Measurements from ENCODE around the gene CD99L2. TPM values are rescaled to one million over a fixed set of nuclear protein-coding genes. Genes with fewer than 3 reads are reported as not detected.

Gene CD99L2
- total RNA-seq, 4 donors from 2014 or later: 97.2 to 122 (median 112) TPM

DNA sequence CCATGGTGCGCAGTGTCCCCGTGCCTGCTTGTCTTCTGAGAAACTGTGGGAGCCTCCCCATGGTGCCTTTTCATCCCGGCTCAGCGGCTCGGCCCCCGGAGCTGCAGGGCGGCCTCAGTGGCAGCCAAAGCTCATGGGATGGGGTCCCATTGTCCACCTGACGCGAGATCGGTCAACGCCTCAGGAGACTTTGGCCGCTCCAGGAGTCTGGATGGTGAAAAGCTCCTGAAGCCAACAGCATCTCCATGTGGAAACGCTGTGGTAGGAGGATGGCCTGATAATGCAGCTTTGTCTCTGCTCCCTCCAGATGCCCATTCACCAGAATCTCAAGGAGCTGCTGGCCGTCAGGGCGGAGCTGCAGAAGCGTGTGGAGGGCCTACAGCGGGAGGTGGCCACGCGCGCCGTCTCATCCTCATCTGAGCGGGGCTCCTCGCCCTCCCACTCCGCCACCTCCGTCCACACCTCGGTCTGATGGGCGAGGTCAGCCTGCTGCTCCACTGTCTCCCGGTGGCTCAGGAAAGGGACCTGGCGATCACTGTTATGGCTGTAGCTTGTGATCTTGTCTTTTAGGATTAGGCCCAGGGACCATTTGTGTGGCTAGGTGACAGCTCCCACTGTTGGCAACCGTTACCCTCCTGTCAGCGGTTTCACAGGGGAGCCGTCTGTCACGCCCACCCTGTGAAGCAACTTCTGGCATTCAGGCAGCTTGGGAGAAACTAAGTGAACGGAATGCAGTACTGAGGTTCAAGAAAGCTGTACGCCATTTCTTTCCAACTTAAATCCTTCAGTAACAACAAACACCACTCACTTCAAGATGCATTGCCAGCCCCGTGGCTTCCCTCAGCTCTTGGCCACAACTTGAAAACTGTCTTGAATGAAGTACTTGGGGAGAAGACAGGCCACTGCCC lies 136.0 kb downstream of the CD99L2 start:
- no peak for TF ChIP-seq EP300 (IDR thresholded peaks at IDR 0.05)
- TF ChIP-seq POLR2A (IDR thresholded peaks at IDR 0.05): no peak
- TF ChIP-seq, protein P1, sequence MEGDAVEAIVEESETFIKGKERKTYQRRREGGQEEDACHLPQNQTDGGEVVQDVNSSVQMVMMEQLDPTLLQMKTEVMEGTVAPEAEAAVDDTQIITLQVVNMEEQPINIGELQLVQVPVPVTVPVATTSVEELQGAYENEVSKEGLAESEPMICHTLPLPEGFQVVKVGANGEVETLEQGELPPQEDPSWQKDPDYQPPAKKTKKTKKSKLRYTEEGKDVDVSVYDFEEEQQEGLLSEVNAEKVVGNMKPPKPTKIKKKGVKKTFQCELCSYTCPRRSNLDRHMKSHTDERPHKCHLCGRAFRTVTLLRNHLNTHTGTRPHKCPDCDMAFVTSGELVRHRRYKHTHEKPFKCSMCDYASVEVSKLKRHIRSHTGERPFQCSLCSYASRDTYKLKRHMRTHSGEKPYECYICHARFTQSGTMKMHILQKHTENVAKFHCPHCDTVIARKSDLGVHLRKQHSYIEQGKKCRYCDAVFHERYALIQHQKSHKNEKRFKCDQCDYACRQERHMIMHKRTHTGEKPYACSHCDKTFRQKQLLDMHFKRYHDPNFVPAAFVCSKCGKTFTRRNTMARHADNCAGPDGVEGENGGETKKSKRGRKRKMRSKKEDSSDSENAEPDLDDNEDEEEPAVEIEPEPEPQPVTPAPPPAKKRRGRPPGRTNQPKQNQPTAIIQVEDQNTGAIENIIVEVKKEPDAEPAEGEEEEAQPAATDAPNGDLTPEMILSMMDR (IDR thresholded peaks at IDR 0.05): no peak
- peaks cover 0 to 7% (median 0%) of the 10 kb centered on the region in 4 donors for H3K4me1 ChIP-seq
- peaks cover 0 to 9% (median 0%) of the 10 kb centered on the region in 3 donors for H3K36me3 ChIP-seq
- H3K9me3 ChIP-seq: no peaks in the 10 kb centered on the region
- 63 to 82% methylated on average over 7 to 28 of the region's 36 CpGs for WGBS, 2 donors
- H3K27ac ChIP-seq: no peak overlapping the region
- no peak for DNase-seq (ENCODE audit: low spot score in 2 of 2)
- no peaks in the 10 kb centered on the region for H3K27me3 ChIP-seq
- H3K4me3 ChIP-seq: no peak overlapping the region

- H3K9me3 ChIP-seq: no peaks in the 10 kb centered on the region
- H3K4me3 ChIP-seq: no peak overlapping the region
- H3K36me3 ChIP-seq: peaks cover 0 to 15% (median 0%) of the 10 kb centered on the region in 3 donors
- no peak overlapping the region for H3K27ac ChIP-seq
- no peaks in the 10 kb centered on the region for H3K27me3 ChIP-seq
- WGBS, 2 donors: 78 to 87% methylated on average over 8 of the region's 8 CpGs
- TF ChIP-seq EP300 (IDR thresholded peaks at IDR 0.05) (no peak), POLR2A (IDR thresholded peaks at IDR 0.05) (no peak)
- TF ChIP-seq, protein P1 (IDR thresholded peaks at IDR 0.05): no peak
- H3K4me1 ChIP-seq: no peaks in the 10 kb centered on the region
- DNase-seq (ENCODE audit: low spot score in 2 of 2): no peak
Measured at GRCh38 chrX:150761819-150762216, 136.7 kb downstream of the CD99L2 start.

GRCh38 chrX:150761176-150761818 lies 137.2 kb downstream of the CD99L2 start:
- WGBS, 2 donors: 61 to 62% methylated on average over 7 of the region's 7 CpGs
- DNase-seq (ENCODE audit: low spot score in 2 of 2): no peak
- Histone ChIP-seq H3K9me3 (no peaks in the 10 kb centered on the region), H3K27ac (no peak overlapping the region), H3K4me1 (no peaks in the 10 kb centered on the region), H3K4me3 (no peak overlapping the region), H3K27me3 (no peaks in the 10 kb centered on the region), H3K36me3 (peaks cover 0 to 20% (median 0%) of the 10 kb centered on the region in 3 donors)
- TF ChIP-seq POLR2A (IDR thresholded peaks at IDR 0.05): no peak
- TF ChIP-seq, protein P1 (IDR thresholded peaks at IDR 0.05): no peak
- no peak for TF ChIP-seq EP300 (IDR thresholded peaks at IDR 0.05)

GRCh38 chrX:150759568-150760416 lies 138.7 kb downstream of the CD99L2 start:
- Histone ChIP-seq H3K27ac (no peak overlapping the region), H3K27me3 (no peaks in the 10 kb centered on the region), H3K9me3 (no peaks in the 10 kb centered on the region), H3K4me1 (no peaks in the 10 kb centered on the region), H3K36me3 (peaks cover 0 to 25% (median 0%) of the 10 kb centered on the region in 3 donors), H3K4me3 (no peak overlapping the region)
- WGBS, 2 donors: 81 to 83% methylated on average over 18 to 22 of the region's 22 CpGs
- no peak for DNase-seq (ENCODE audit: low spot score in 2 of 2)
- TF ChIP-seq EP300 (IDR thresholded peaks at IDR 0.05) (no peak), POLR2A (IDR thresholded peaks at IDR 0.05) (no peak)
- TF ChIP-seq, protein P1 (IDR thresholded peaks at IDR 0.05): no peak

Measured in tibial nerve (tissue), 4 donors.